Liver (tissue), 3 donors: ENCODE results near the gene DNAH8.

Source experiments
- CTCF ChIP-seq: fragments of 150-350 bp; IDR thresholded peaks from 2 replicates; pipeline ENCODE4 v1.5.1; 2017; ENCODE audit warnings: improper control_type of control experiment, low read depth, low read length; ENCODE audit not compliant: missing input control
- FOXA1 ChIP-seq: IDR thresholded peaks from 2 replicates; pipeline ENCODE4 v1.6.1; 2016; ENCODE audit warnings: antibody characterized with exemption
- GABPA ChIP-seq, 2 donors: IDR thresholded peaks in 1 of 2; conservative IDR thresholded peaks in 1 of 2; 2 replicates each; pipeline ENCODE4 v1.6.1; 2016; ENCODE audit warnings: antibody characterized with exemption in 2 of 2, mild to moderate bottlenecking in 1 of 2, moderate library complexity in 1 of 2
- HNF4A ChIP-seq, 2 donors: conservative IDR thresholded peaks; 2 replicates each; pipeline ENCODE4 v1.6.1; 2016; ENCODE audit warnings: antibody characterized with exemption in 2 of 2, mild to moderate bottlenecking in 2 of 2
- JUND ChIP-seq, 2 donors: IDR thresholded peaks; 2 replicates each; pipeline ENCODE4 v1.6.1; 2016; ENCODE audit warnings: antibody characterized with exemption in 2 of 2
- MAX ChIP-seq: IDR thresholded peaks from 2 replicates; pipeline ENCODE4 v1.6.1; 2016; ENCODE audit warnings: antibody characterized with exemption
- NR2F2 ChIP-seq: IDR thresholded peaks from 2 replicates; pipeline ENCODE4 v1.6.1; 2016; ENCODE audit warnings: antibody characterized with exemption
- RAD21 ChIP-seq, 2 donors: IDR thresholded peaks; 2 replicates each; pipeline ENCODE4 v1.6.1; 2016; ENCODE audit warnings: antibody characterized with exemption in 2 of 2, mild to moderate bottlenecking in 2 of 2
- REST ChIP-seq: IDR thresholded peaks from 2 replicates; pipeline ENCODE4 v1.6.1; 2016; ENCODE audit warnings: antibody characterized with exemption, mild to moderate bottlenecking
- SP1 ChIP-seq: IDR thresholded peaks from 2 replicates; pipeline ENCODE4 v1.6.1; 2018; ENCODE audit warnings: antibody characterized with exemption, mild to moderate bottlenecking
- TAF1 ChIP-seq: conservative IDR thresholded peaks from 2 replicates; pipeline ENCODE4 v1.6.1; 2016; ENCODE audit warnings: antibody characterized with exemption, mild to moderate bottlenecking
- YY1 ChIP-seq: IDR thresholded peaks from 2 replicates; pipeline ENCODE4 v1.6.1; 2016; ENCODE audit warnings: antibody characterized with exemption, mild to moderate bottlenecking
- TF ChIP-seq, protein P1 (sequence below): IDR thresholded peaks from 2 replicates; pipeline ENCODE4 v1.6.1; 2016; ENCODE audit warnings: antibody characterized with exemption
- donor health status: healthy.
- donor health status: healthy.

- no peak for TF ChIP-seq CTCF
- no peak for TF ChIP-seq SP1
- no peak for TF ChIP-seq REST
- TF ChIP-seq, protein P1, sequence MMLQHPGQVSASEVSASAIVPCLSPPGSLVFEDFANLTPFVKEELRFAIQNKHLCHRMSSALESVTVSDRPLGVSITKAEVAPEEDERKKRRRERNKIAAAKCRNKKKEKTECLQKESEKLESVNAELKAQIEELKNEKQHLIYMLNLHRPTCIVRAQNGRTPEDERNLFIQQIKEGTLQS, result no peak
- TF ChIP-seq YY1, result no peak
- no peak for TF ChIP-seq NR2F2
- no peak for TF ChIP-seq MAX
- TF ChIP-seq TAF1, result no peak
- TF ChIP-seq GABPA (IDR thresholded peaks at IDR 0.05 in 1 of 2, conservative IDR thresholded peaks at IDR 0.05 in 1 of 2), result no peak
- no peak for TF ChIP-seq HNF4A (conservative IDR thresholded peaks at IDR 0.05)
- no peak for TF ChIP-seq JUND (IDR thresholded peaks at IDR 0.05)
- no peak for TF ChIP-seq RAD21 (IDR thresholded peaks at IDR 0.05)
- TF ChIP-seq FOXA1, result no peak
Observed at GRCh38 chr6:38912378-38912777, 197.3 kb downstream of the DNAH8 start.
